GM12865 (cell line): Measurements from ENCODE around the gene ADRB2.

Experiments used
- DNase-seq: peaks from one replicate; pipeline ENCODE4 v3.0.0; 2010; ENCODE audit warnings: low read depth
- H3K4me3 ChIP-seq: 2 replicates; pipeline ENCODE4 v1.5.1; 2011; ENCODE audit warnings: mild to moderate bottlenecking, low read depth, low read length, control low read depth
- TF ChIP-seq, protein P1 (sequence below): IDR thresholded peaks from 2 replicates; pipeline ENCODE4 v1.5.1; 2011; ENCODE audit warnings: low read length, control low read depth, low read depth, inconsistent platforms; ENCODE audit not compliant: insufficient read depth; ENCODE audit errors: missing control alignments

The ADRB2 gene

DNA sequence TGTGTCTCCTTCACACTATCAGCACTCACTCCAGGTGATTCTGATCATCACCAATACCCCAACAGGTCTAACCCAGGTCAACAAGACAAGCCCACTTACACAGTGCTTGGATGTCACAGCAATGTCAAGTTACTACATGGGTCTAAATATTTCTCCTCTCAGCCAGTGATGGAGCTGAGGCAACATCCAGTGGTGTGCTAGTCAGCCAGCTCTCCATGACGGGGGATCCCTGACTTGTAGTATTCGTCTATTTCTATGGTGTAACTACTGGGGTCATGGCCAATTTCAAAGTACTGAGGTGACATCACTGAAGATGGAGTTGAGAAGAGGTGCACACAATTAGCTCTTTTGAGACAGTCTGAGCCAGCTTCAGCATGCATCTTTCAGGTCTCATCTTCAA, 31.1 kb downstream of the ADRB2 start:
- H3K4me3 ChIP-seq = no peak overlapping the region
- no peak for DNase-seq
- TF ChIP-seq, protein P1, sequence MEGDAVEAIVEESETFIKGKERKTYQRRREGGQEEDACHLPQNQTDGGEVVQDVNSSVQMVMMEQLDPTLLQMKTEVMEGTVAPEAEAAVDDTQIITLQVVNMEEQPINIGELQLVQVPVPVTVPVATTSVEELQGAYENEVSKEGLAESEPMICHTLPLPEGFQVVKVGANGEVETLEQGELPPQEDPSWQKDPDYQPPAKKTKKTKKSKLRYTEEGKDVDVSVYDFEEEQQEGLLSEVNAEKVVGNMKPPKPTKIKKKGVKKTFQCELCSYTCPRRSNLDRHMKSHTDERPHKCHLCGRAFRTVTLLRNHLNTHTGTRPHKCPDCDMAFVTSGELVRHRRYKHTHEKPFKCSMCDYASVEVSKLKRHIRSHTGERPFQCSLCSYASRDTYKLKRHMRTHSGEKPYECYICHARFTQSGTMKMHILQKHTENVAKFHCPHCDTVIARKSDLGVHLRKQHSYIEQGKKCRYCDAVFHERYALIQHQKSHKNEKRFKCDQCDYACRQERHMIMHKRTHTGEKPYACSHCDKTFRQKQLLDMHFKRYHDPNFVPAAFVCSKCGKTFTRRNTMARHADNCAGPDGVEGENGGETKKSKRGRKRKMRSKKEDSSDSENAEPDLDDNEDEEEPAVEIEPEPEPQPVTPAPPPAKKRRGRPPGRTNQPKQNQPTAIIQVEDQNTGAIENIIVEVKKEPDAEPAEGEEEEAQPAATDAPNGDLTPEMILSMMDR = no peak

DNA sequence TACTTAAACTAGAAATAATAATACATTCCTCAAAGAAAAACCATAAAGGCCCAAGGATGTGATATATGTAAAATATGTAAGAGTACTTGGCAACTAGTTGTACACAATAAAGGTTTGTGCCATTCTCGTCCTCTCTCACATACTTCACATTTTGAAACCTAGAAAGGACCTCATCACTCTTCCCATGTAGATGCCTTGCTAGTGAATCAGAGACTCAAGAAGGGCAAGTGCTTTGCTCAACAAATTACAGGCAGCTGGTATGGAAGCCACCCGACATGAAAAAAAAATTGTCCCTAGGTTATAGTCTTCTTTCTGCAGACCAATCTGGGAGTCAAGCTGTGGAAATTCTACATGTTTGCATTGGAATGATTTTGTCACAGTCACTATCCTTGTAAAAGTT, 31.7 kb downstream of the ADRB2 start:
- TF ChIP-seq, protein P1 = no peak
- no peak overlapping the region for H3K4me3 ChIP-seq
- DNase-seq = no peak

DNA sequence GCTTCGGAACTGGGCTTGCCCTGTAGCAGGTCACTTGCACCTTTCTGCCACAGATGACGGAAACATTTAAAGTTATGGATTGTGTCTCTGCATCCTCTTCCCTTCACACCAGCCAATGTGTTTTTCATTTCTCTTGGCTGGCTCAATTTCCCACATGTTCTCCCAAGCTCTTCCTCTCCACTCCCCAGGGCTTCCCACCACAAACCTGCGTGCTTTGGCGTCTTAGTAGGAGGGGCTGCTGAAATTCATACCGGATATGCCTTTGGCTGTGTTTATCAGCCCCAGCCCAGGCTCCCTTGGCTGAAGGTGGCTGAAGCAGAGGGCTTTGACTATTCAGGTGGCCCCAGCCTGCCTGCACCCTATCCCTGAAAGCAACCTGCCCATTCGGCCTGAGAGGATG, 32.1 kb downstream of the ADRB2 start:
- TF ChIP-seq, protein P1 = no peak
- no peak for DNase-seq
- no peak overlapping the region for H3K4me3 ChIP-seq

DNA sequence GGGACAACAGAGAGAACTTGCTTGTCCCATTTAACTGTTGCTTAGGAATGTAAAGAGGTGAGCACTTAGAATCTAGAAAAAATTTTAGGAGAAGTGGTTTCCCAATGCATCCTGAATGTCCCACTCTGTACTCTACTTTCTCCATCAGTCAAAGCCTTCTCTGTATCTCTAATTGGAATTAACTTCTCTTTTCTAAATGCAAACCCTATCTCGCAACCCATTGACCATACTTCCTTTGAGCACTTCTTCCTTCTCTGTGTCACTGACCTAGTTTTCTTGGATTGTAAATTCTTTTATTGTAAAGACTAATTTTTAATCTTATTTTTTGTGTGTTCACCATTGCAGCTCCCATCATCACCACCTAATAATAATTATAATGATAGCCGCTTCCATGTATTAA, 33.3 kb downstream of the ADRB2 start:
- no peak overlapping the region for H3K4me3 ChIP-seq
- TF ChIP-seq, protein P1 = no peak
- DNase-seq = no peak

DNA sequence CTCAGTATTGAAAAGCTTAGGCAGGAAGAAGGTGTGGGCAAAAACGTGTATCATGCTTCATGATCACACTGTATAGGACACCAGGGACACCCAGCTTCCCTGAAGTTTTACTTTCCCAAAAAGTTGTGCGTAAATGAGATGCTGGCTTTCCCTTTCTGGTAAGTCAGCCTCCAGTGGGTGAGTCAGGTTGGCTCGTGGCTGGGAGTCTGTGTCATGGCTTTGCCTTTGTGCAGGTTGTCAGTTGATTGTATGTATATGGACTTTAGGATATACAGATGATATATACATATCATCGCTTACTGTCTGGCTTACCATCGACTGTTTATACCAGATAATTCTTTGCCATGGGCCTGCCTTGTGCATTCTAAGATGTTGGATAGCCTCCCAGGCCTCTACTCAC, 34.2 kb downstream of the ADRB2 start:
- TF ChIP-seq, protein P1 = no peak
- H3K4me3 ChIP-seq = no peak overlapping the region
- DNase-seq = no peak

- TF ChIP-seq, protein P1 = no peak
- DNase-seq = no peak
- no peak overlapping the region for H3K4me3 ChIP-seq
Measured at GRCh38 chr5:148861088-148861487, 34.7 kb downstream of the ADRB2 start.

- DNase-seq = no peak
- no peak overlapping the region for H3K4me3 ChIP-seq
- TF ChIP-seq, protein P1 = no peak
Measured at GRCh38 chr5:148861696-148862095, 35.3 kb downstream of the ADRB2 start.
